NCI-H2171 (cell line): ENCODE measurements around the gene FMO3.

ENCODE experiments used
- DNase-seq: peaks from one replicate; lab custom pipeline; 2025; lab: John Stamatoyannopoulos, UW

FMO3 gene

DNA sequence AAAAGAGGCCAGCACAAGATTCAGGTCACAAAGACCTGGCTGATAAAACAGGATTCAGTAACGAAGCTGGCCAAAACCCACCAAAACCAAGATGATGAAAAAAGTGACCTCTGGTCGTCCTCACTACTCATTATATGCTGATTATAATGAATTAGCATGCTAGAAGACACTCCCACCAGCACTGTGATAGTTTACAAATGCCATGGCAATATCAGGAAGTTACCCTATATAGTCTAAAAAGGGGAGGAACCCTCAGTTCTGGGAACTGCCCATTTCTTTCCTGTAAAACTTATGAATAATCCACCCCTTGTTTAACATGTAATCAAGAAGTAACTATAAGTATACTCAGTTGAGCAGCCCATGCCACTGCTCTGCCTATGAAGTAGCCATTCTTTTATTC, 68.4 kb downstream of the FMO3 start:
- no peak for DNase-seq

DNA sequence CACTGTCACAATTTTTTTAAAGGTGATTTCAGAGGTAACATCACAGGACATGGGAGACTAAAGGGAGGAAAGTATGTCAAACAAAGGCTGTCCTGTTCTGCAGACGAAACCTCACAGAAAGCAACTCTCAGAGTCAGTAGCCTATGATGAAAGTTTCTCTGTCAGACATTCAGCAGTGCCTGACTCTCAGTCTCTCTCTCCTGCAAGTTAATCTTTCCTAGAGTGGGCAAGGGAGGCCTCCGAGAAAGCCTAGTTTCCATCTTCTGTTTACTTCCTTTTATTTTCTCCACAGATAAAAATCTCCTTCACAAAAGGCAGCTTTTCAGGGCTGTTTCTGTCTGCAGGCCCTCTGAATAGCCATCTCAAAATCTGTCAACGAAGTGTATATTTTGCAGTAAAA, 69.5 kb downstream of the FMO3 start:
- no peak for DNase-seq

DNA sequence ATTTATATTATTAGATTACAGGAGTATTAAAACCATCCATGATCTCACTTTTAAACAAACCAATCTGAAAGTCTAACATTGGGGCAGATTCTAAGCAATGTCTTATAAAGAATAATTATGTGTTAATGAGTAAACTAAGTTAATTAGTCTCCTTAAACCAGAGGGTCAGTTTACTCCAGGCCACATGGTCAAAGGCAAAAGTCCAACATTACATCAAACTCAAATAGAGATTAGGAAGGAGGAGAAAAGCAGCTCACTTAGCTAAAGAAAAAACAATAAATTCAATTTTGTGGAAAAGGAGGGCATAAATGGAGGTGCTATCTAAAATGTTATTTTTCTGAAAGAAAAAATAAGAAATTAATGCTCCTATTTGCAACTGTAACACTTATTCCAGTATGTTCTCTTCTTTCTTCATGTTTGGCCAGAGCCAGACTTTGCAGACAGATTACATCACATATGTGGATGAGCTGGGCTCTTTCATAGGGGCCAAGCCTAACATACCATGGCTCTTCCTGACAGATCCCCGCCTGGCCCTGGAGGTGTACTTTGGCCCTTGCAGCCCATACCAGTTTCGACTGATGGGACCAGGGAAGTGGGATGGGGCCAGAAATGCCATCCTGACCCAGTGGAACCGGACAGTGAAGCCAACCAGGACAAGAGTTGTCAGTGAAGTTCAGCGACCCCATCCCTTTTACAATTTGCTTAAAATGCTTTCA, 70.1 kb downstream of the FMO3 start:
- DNase-seq, result no peak

DNA sequence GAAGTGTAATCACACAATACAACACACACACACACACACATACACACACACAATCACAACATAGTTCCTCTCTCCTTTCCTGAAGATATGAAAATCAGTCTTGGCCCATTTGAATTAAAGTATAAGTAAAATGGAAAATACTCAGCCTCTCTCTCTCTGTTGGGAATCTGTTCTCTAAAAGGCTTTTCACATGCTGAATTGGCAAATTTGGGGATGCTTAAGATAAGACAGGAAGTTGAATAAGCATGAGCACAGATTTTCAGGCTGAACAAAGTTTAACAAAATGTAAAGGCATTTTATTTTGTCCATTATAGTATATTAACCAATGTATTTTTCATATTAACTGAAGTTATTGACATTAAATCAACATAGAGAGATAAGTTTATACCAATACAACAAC, 70.7 kb downstream of the FMO3 start:
- no peak for DNase-seq

DNA sequence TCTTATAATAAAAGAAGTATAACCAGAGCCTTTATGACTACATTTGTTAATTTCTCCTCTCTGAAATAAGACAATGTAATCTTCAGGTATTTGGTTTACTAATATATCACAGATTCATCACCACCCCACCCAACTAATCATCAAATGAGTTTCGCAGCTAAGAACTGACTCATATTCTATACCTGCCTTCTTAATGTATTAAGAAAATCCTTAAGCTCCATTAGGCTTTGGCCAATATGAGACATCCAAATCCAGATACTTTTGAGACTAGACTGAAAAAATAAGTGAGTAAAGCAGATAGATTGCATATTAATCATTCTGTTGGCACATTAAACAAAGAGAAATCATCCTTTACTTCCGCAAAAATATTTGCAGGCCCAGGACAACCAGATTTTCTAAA, 75.7 kb downstream of the FMO3 start:
- no peak for DNase-seq
